Chondrocyte (in vitro differentiated cells): ENCODE results near the gene CTNS. TPM values are rescaled to one million over a fixed set of nuclear protein-coding genes. Genes with fewer than 3 reads are reported as not detected.

Experiments
- DNase-seq: peaks from one replicate; pipeline ENCODE4 v3.0.0; 2021; ENCODE audit warnings: mixed read lengths, low spot score
- H3K27ac Mint-ChIP-seq: one replicate; pipeline ENCODE4 v1.8.0; 2021; ENCODE audit warnings: mild to moderate bottlenecking, moderate library complexity, mixed read lengths; ENCODE audit not compliant: unreplicated experiment
- H3K27me3 Mint-ChIP-seq: 2 replicates; pipeline ENCODE4 v1.8.0; 2021; ENCODE audit warnings: low read depth, mixed read lengths
- H3K36me3 Mint-ChIP-seq: 2 replicates; pipeline ENCODE4 v1.8.0; 2021; ENCODE audit warnings: low read depth, mixed read lengths
- H3K4me1 Mint-ChIP-seq: 2 replicates; pipeline ENCODE4 v1.8.0; 2021; ENCODE audit warnings: low read depth, mild to moderate bottlenecking, mixed read lengths
- H3K4me3 Mint-ChIP-seq: one replicate; pipeline ENCODE4 v1.8.0; 2021; ENCODE audit warnings: mild to moderate bottlenecking, moderate library complexity, mixed read lengths; ENCODE audit not compliant: unreplicated experiment
- H3K9me3 Mint-ChIP-seq: 2 replicates; pipeline ENCODE4 v1.8.0; 2021; ENCODE audit warnings: low read depth, mixed read lengths
- CTCF ChIP-seq: fragments of 200-600 bp; sonication (generic); IDR thresholded peaks from 2 replicates; pipeline ENCODE4 v1.5.0; 2021; ENCODE audit warnings: antibody characterized with exemption, mild to moderate bottlenecking, moderate library complexity
- total RNA-seq: library from RNA; stranded (reverse); gene quantifications from 3 replicates; pipeline ENCODE4 v1.2.1, GENCODE V29; 2021

The CTNS gene
- total RNA-seq, 1 donor from 2014 or later = 17.8 TPM

- H3K27me3 Mint-ChIP-seq = no peaks in the 10 kb centered on the region
- H3K27ac Mint-ChIP-seq = no peak overlapping the region
- H3K9me3 Mint-ChIP-seq = no peaks in the 10 kb centered on the region
- no peak for TF ChIP-seq CTCF
- no peaks in the 10 kb centered on the region for H3K4me1 Mint-ChIP-seq
- H3K36me3 Mint-ChIP-seq = peaks cover 24% of the 10 kb centered on the region
- DNase-seq = no peak
- H3K4me3 Mint-ChIP-seq = no peak overlapping the region
These were observed 9.5 kb upstream of the CTNS start for GRCh38 chr17:3626831-3627768.

DNA sequence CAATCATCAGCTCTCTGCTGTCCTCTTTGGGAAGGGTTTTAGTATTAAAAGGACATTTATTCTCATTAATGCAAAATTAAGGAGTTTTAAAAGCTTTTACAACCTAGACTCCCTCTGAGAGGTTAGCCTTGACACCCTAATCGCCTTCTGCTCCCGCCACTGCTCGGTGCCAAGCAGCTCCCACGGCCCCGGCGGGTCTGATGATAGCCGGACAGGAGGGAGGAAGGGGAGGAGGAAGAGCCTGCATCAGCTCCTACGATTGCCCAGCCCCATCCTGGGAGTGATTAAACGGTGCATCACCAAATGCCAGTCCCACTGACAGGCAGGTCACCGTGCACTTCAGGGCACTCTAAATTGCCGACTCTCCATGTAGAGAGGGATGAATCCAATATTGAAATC, 8.8 kb upstream of the CTNS start:
- TF ChIP-seq CTCF = no peak
- no peak for DNase-seq
- H3K4me3 Mint-ChIP-seq = no peak overlapping the region
- peaks cover 26% of the 10 kb centered on the region for H3K36me3 Mint-ChIP-seq
- H3K27ac Mint-ChIP-seq = no peak overlapping the region
- no peaks in the 10 kb centered on the region for H3K27me3 Mint-ChIP-seq
- H3K4me1 Mint-ChIP-seq = no peaks in the 10 kb centered on the region
- H3K9me3 Mint-ChIP-seq = no peaks in the 10 kb centered on the region

DNA sequence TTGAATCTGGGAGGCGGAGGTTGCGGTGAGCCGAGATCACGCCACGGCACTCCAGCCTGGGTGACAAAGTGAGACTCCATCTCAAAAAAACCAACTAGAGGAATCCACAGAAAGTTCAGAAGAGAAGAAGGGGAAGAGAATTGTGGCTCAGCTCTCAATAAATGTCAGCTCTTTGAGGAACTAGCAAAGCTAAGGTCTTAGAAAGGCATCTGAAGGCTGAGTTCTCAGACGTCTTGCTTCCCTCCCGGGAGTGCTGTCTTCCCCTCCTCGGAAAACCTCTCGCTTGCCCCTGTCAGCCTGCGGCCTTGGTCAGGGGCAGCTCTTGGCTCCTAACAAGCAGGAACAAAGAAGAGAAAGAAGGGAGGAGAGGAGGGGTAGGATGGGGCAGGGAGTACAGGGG, 5.8 kb upstream of the CTNS start:
- no peak for TF ChIP-seq CTCF
- Mint-ChIP-seq H3K36me3 (peaks cover 18% of the 10 kb centered on the region), H3K4me3 (no peak overlapping the region), H3K27me3 (no peaks in the 10 kb centered on the region), H3K4me1 (peaks cover 11% of the 10 kb centered on the region), H3K27ac (no peak overlapping the region), H3K9me3 (no peaks in the 10 kb centered on the region)
- DNase-seq = no peak

- no peaks in the 10 kb centered on the region for H3K9me3 Mint-ChIP-seq
- H3K4me1 Mint-ChIP-seq = peaks cover 14% of the 10 kb centered on the region
- no peak for TF ChIP-seq CTCF
- H3K27ac Mint-ChIP-seq = no peak overlapping the region
- peaks cover 12% of the 10 kb centered on the region for H3K36me3 Mint-ChIP-seq
- H3K27me3 Mint-ChIP-seq = no peaks in the 10 kb centered on the region
- no peak overlapping the region for H3K4me3 Mint-ChIP-seq
- no peak for DNase-seq
These were observed 4.3 kb upstream of the CTNS start for GRCh38 chr17:3632287-3632686.

GRCh38 chr17:3635474-3636153, 946 bp upstream of the CTNS start:
- Mint-ChIP-seq H3K36me3 (peaks cover 2% of the 10 kb centered on the region), H3K4me1 (peaks cover 29% of the 10 kb centered on the region), H3K27ac (peak overlapping the region; percentile 61), H3K4me3 (peak overlapping the region; percentile 95), H3K27me3 (no peaks in the 10 kb centered on the region), H3K9me3 (no peaks in the 10 kb centered on the region)
- DNase-seq = no peak
- peak; percentile 59 for TF ChIP-seq CTCF
